Keratinocyte (primary cell): ENCODE data around the gene KCNMA1. TPM values are rescaled to one million over a fixed set of nuclear protein-coding genes. Genes with fewer than 3 reads are reported as not detected.

Experiments used
- DNase-seq: peaks from one replicate; pipeline ENCODE4 v3.0.0-alpha.2; 2011; ENCODE audit warnings: low read depth, missing footprints, low spot score
- FAIRE-seq: peaks from 2 replicates; lab custom pipeline; 2011; peaks lifted over from hg19 to GRCh38; lab: Jason Lieb, UNC
- H2AFZ ChIP-seq: 2 replicates; pipeline ENCODE4 v1.6.0; 2012; ENCODE audit warnings: low read length, control low read depth, inconsistent platforms; ENCODE audit not compliant: control insufficient read depth
- H3K27ac ChIP-seq: 2 replicates; pipeline ENCODE4 v1.5.1; 2011; ENCODE audit warnings: low read length; ENCODE audit not compliant: control insufficient read depth, insufficient read depth
- H3K27me3 ChIP-seq: 3 replicates; pipeline ENCODE4 v1.6.0; 2011; ENCODE audit warnings: low read length; ENCODE audit not compliant: control insufficient read depth, insufficient read depth; ENCODE audit errors: extremely low read depth
- H3K36me3 ChIP-seq, 2 experiments: 2 replicates in 1 of 2; 3 replicates in 1 of 2; pipeline ENCODE4 v1.5.1; 2011; ENCODE audit warnings: low read length in 2 of 2, mild to moderate bottlenecking in 1 of 2; ENCODE audit not compliant: control insufficient read depth in 2 of 2, insufficient read depth in 2 of 2; ENCODE audit errors: extremely low read depth in 1 of 2
- H3K4me1 ChIP-seq: 3 replicates; pipeline ENCODE4 v1.5.1; 2011; ENCODE audit warnings: low read length; ENCODE audit not compliant: control insufficient read depth, insufficient read depth; ENCODE audit errors: extremely low read depth
- H3K4me2 ChIP-seq: 3 replicates; pipeline ENCODE4 v1.6.0; 2011; ENCODE audit warnings: low read depth, low read length; ENCODE audit not compliant: control insufficient read depth, insufficient read depth; ENCODE audit errors: extremely low read depth
- H3K4me3 ChIP-seq, 3 experiments: fragments of 200-600 bp in 1 of 3; sonication (generic) in 1 of 3; 2 replicates in 2 of 3; 3 replicates in 1 of 3; pipeline ENCODE4 v1.5.1; 2011 to 2016; ENCODE audit warnings: low read length in 3 of 3, mild to moderate bottlenecking in 3 of 3, control low read depth in 2 of 3, inconsistent platforms in 1 of 3, low read depth in 1 of 3, mixed read lengths in 1 of 3, mixed run types in 1 of 3, moderate library complexity in 1 of 3; ENCODE audit not compliant: control insufficient read depth in 2 of 3, insufficient read depth in 2 of 3; ENCODE audit errors: extremely low read depth in 1 of 3
- H3K79me2 ChIP-seq: 2 replicates; pipeline ENCODE4 v1.6.0; 2012; ENCODE audit warnings: low read length; ENCODE audit not compliant: control insufficient read depth, insufficient read depth
- H3K9ac ChIP-seq: 3 replicates; pipeline ENCODE4 v1.6.0; 2011; ENCODE audit warnings: low read length; ENCODE audit not compliant: control insufficient read depth, insufficient read depth; ENCODE audit errors: extremely low read depth
- H3K9me1 ChIP-seq: 3 replicates; pipeline ENCODE4 v1.6.0; 2011; ENCODE audit warnings: low read length; ENCODE audit not compliant: control insufficient read depth, insufficient read depth; ENCODE audit errors: extremely low read depth
- H3K9me3 ChIP-seq: 2 replicates; pipeline ENCODE4 v1.5.1; 2012; ENCODE audit warnings: low read depth, low read length; ENCODE audit not compliant: control insufficient read depth
- H4K20me1 ChIP-seq: 3 replicates; pipeline ENCODE4 v1.6.0; 2011; ENCODE audit warnings: low read length; ENCODE audit not compliant: control insufficient read depth, insufficient read depth; ENCODE audit errors: extremely low read depth
- CTCF ChIP-seq, 3 experiments: IDR thresholded peaks in 1 of 3; conservative IDR thresholded peaks in 1 of 3; optimal IDR thresholded peaks in 1 of 3; 2 replicates in 2 of 3; 3 replicates in 1 of 3; pipeline versions ENCODE3 to v1.5.1; 2011; ENCODE audit warnings: low read length in 3 of 3, mild to moderate bottlenecking in 3 of 3, moderate library complexity in 2 of 3, control low read depth in 1 of 3, inconsistent platforms in 1 of 3; ENCODE audit not compliant: insufficient read depth in 2 of 3; ENCODE audit errors: extremely low read depth in 1 of 3
- EZH2 ChIP-seq: IDR thresholded peaks from one replicate; pipeline ENCODE4 v1.6.1; 2012; ENCODE audit warnings: inconsistent platforms, mild to moderate bottlenecking, low read length, moderate library complexity
- dilution Hi-C: fragments of 300-500 bp; cut with MboI; formaldehyde crosslinking; loops from one replicate; pipeline ENCODE4 v1.7.0; 2020; ENCODE audit warnings: low sequenced_read_pairs; ENCODE audit not compliant: extremely low pct_ligation_motif_present
- polyA plus RNA-seq, 5 experiments: library from polyadenylated mRNA; depleted of rRNA in 3 of 5; stranded (reverse) in 3 of 5; stranded (forward) in 1 of 5; unstranded in 1 of 5; fragments of >200 nt; gene quantifications; 1 replicate in 1 of 5; 2 replicates in 3 of 5; 3 replicates in 1 of 5; pipeline versions ENCODE4 v1.2.1 to v1.2.3, GENCODE V29; 2011 to 2012; ENCODE audit warnings: missing spikeins in 2 of 5, low read depth in 1 of 5, low replicate concordance in 1 of 5

The KCNMA1 gene
- polyA plus RNA-seq, 1 donor (not counting 4 experiments of a cell fraction or from before 2014, with no cell fraction given): 6.3 TPM

GRCh38 chr10:77043420-77043763 lies 594.2 kb downstream of the KCNMA1 start:
- Histone ChIP-seq H3K27ac (no peak overlapping the region), H3K4me3 (no peak overlapping the region), H3K27me3 (no peaks in the 10 kb centered on the region), H3K4me1 (no peaks in the 10 kb centered on the region), H2AFZ (no peak overlapping the region), H3K9me1 (no peaks in the 10 kb centered on the region), H3K79me2 (no peaks in the 10 kb centered on the region), H3K9ac (no peak overlapping the region), H3K36me3 (no peaks in the 10 kb centered on the region), H3K9me3 (no peaks in the 10 kb centered on the region), H3K4me2 (no peak overlapping the region), H4K20me1 (no peaks in the 10 kb centered on the region)
- FAIRE-seq: no peak
- dilution Hi-C loops: no loop called here
- no peak for DNase-seq
- TF ChIP-seq EZH2 (no peak), CTCF (optimal IDR thresholded peaks at IDR 0.05 in 1 of 3, IDR thresholded peaks at IDR 0.05 in 1 of 3, conservative IDR thresholded peaks at IDR 0.05 in 1 of 3; ENCODE audit: extremely low read depth in 1 of 3, insufficient read depth in 2 of 3, low read length in 3 of 3) (no peak)

GRCh38 chr10:77042706-77043419 lies 594.7 kb downstream of the KCNMA1 start:
- no peaks in the 10 kb centered on the region for H4K20me1 ChIP-seq
- no peak overlapping the region for H3K27ac ChIP-seq
- DNase-seq (no peak), FAIRE-seq (no peak)
- H3K4me1 ChIP-seq: no peaks in the 10 kb centered on the region
- dilution Hi-C loops: no loop called here
- H3K4me2 ChIP-seq: no peak overlapping the region
- no peaks in the 10 kb centered on the region for H3K9me1 ChIP-seq
- H3K9ac ChIP-seq: no peak overlapping the region
- TF ChIP-seq CTCF (optimal IDR thresholded peaks at IDR 0.05 in 1 of 3, IDR thresholded peaks at IDR 0.05 in 1 of 3, conservative IDR thresholded peaks at IDR 0.05 in 1 of 3; ENCODE audit: extremely low read depth in 1 of 3, insufficient read depth in 2 of 3, low read length in 3 of 3): no peak
- no peak for TF ChIP-seq EZH2
- H3K36me3 ChIP-seq: no peaks in the 10 kb centered on the region
- H3K4me3 ChIP-seq: no peak overlapping the region
- H3K9me3 ChIP-seq: no peaks in the 10 kb centered on the region
- no peaks in the 10 kb centered on the region for H3K79me2 ChIP-seq
- H2AFZ ChIP-seq: no peak overlapping the region
- no peaks in the 10 kb centered on the region for H3K27me3 ChIP-seq
